Measurements from ENCODE around the gene ZNF236. TPM values are rescaled to one million over a fixed set of nuclear protein-coding genes. Genes with fewer than 3 reads are reported as not detected.

Gene ZNF236
- total and polyA plus RNA-seq, 2 donors (not counting 3 experiments of a cell fraction or from before 2014, with no cell fraction given): 4.5 to 14.7 TPM

DNA sequence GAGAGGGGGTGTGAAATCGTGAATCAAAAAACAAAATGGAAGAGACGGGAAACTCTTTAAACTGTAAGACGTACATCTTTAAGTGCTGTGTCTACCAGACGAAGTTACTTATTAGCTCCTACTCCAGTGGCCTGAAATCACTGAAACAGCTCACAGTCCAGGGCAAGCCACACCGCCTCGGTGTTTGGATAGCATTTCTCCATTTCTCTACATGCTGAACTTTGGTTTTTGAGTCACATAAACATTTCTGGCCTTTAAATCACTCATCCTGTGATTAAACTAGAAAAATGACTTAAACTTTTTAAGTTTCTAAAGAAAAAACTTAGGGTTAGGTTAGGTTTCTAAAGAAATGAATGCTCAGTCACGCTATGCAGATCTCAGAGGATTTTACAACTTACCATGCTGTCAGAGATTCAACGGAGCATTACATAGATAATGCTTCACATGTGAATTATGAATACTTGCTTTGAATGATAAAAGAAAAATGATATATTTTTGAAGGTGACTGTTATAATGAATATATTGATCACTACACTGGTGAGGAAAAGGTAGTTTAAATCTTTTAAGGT is 171.8 kb downstream of the ZNF236 start:
- Histone ChIP-seq H2AFZ (ENCODE audit: low read depth, low read length) (no peak overlapping the region), H3K9ac (replicated peaks; ENCODE audit: extremely low read depth, insufficient read depth, low read length) (no peak overlapping the region), H3K79me2 (ENCODE audit: control insufficient read depth, insufficient read depth, low read length) (no peaks in the 10 kb centered on the region), H3K4me3 (replicated peaks in 1 of 3; ENCODE audit: insufficient read depth in 1 of 3, low read depth in 1 of 3, low read length in 3 of 3) (no peak overlapping the region), H3K27me3 (ENCODE audit: control insufficient read depth in 2 of 2, insufficient read depth in 2 of 2, low read length in 2 of 2) (peaks cover 4 to 15% of the 10 kb centered on the region in 2 experiments), H3K4me1 (ENCODE audit: control insufficient read depth, extremely low read depth, insufficient read depth, low read length) (no peaks in the 10 kb centered on the region), H3K36me3 (ENCODE audit: control insufficient read depth in 2 of 2, extremely low read depth in 1 of 2, insufficient read depth in 2 of 2, low read length in 2 of 2) (no peaks in the 10 kb centered on the region), H3K27ac (ENCODE audit: insufficient read depth, low read depth, low read length) (no peak overlapping the region), H4K20me1 (replicated peaks; ENCODE audit: control insufficient read depth, extremely low read depth, insufficient read depth, low read length) (no peaks in the 10 kb centered on the region), H3K9me1 (replicated peaks; ENCODE audit: control insufficient read depth, extremely low read depth, insufficient read depth, low read length) (no peaks in the 10 kb centered on the region), H3K9me3 (replicated peaks; ENCODE audit: control insufficient read depth, insufficient read depth, low read length) (no peaks in the 10 kb centered on the region), H3K4me2 (ENCODE audit: insufficient read depth, low read length) (no peak overlapping the region)
- CTCF ChIA-PET: interaction anchor here (1.2 kb wide), 1 partner anchor 217 kb away, joined by 5 read pairs; no protein-coding TSS in a partner anchor
- intact Hi-C loops (cut with micrococcal nuclease) (no loop called here), dilution Hi-C loops (cut with MboI; ENCODE audit: extremely low pct_ligation_motif_present, low sequenced_read_pairs) (no loop called here)
- no TSS peak for BruUV-seq (replicated peaks)
- FAIRE-seq (no peak), DNase-seq (ENCODE audit: low read depth, low spot score) (no peak)
- POLR2A ChIA-PET: no interaction called here
- no peak for TF ChIP-seq EZH2 (IDR thresholded peaks at IDR 0.05; ENCODE audit: borderline replicate concordance, low read depth, low read length, severe bottlenecking)
- no peak for TF ChIP-seq POLR2AphosphoS5 (IDR thresholded peaks at IDR 0.05; ENCODE audit: insufficient read depth, low read depth, low read length)
- TF ChIP-seq, protein P1, sequence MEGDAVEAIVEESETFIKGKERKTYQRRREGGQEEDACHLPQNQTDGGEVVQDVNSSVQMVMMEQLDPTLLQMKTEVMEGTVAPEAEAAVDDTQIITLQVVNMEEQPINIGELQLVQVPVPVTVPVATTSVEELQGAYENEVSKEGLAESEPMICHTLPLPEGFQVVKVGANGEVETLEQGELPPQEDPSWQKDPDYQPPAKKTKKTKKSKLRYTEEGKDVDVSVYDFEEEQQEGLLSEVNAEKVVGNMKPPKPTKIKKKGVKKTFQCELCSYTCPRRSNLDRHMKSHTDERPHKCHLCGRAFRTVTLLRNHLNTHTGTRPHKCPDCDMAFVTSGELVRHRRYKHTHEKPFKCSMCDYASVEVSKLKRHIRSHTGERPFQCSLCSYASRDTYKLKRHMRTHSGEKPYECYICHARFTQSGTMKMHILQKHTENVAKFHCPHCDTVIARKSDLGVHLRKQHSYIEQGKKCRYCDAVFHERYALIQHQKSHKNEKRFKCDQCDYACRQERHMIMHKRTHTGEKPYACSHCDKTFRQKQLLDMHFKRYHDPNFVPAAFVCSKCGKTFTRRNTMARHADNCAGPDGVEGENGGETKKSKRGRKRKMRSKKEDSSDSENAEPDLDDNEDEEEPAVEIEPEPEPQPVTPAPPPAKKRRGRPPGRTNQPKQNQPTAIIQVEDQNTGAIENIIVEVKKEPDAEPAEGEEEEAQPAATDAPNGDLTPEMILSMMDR (IDR thresholded peaks at IDR 0.05; ENCODE audit: extremely low read depth in 1 of 2, insufficient read depth in 1 of 2, low read depth in 1 of 2, low read length in 2 of 2): no peak
- no peak for TF ChIP-seq GATA2 (IDR thresholded peaks at IDR 0.05; ENCODE audit: insufficient read depth, insufficient read length, low read depth, low read length)
- no peak for TF ChIP-seq JUN (IDR thresholded peaks at IDR 0.05; ENCODE audit: borderline replicate concordance, insufficient read depth, insufficient read length, low read depth)
- no peak for TF ChIP-seq MYC (IDR thresholded peaks at IDR 0.05; ENCODE audit: low read depth, low read length)
- TF ChIP-seq, protein P2, sequence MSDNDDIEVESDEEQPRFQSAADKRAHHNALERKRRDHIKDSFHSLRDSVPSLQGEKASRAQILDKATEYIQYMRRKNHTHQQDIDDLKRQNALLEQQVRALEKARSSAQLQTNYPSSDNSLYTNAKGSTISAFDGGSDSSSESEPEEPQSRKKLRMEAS (IDR thresholded peaks at IDR 0.05; ENCODE audit: insufficient read depth, insufficient read length): no peak
- no peak for TF ChIP-seq FOS (IDR thresholded peaks at IDR 0.05; ENCODE audit: borderline replicate concordance, insufficient read depth, low read length)
- no peak for TF ChIP-seq POLR2A (IDR thresholded peaks at IDR 0.05; ENCODE audit: low read depth, low read length)

Data from endothelial cell of umbilical vein (primary cell).